22Rv1 (cell line): Measurements from ENCODE around the gene ZYX.

Experiments
- ZFX ChIP-seq: fragments of 450-650 bp; IDR thresholded peaks from 2 replicates; pipeline ENCODE4 v1.6.1; 2017; ENCODE audit warnings: antibody characterized with exemption, borderline replicate concordance
- TF ChIP-seq, protein P1 (sequence below): fragments of 450-650 bp; IDR thresholded peaks from 2 replicates; pipeline ENCODE4 v1.5.1; 2017; ENCODE audit warnings: mild to moderate bottlenecking

GRCh38 chr7:143388491-143389101, 7.5 kb downstream of the ZYX start:
- TF ChIP-seq, protein P1, sequence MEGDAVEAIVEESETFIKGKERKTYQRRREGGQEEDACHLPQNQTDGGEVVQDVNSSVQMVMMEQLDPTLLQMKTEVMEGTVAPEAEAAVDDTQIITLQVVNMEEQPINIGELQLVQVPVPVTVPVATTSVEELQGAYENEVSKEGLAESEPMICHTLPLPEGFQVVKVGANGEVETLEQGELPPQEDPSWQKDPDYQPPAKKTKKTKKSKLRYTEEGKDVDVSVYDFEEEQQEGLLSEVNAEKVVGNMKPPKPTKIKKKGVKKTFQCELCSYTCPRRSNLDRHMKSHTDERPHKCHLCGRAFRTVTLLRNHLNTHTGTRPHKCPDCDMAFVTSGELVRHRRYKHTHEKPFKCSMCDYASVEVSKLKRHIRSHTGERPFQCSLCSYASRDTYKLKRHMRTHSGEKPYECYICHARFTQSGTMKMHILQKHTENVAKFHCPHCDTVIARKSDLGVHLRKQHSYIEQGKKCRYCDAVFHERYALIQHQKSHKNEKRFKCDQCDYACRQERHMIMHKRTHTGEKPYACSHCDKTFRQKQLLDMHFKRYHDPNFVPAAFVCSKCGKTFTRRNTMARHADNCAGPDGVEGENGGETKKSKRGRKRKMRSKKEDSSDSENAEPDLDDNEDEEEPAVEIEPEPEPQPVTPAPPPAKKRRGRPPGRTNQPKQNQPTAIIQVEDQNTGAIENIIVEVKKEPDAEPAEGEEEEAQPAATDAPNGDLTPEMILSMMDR: no peak
- TF ChIP-seq ZFX: no peak
